C4-2B (cell line): ENCODE measurements around the gene MOB2.

Experiments used
- CTCF ChIP-seq: fragments of 450-650 bp; conservative IDR thresholded peaks from 2 replicates; pipeline ENCODE4 v1.5.1; 2017; ENCODE audit warnings: mild to moderate bottlenecking
- ZFX ChIP-seq: fragments of 450-650 bp; IDR thresholded peaks from 2 replicates; pipeline ENCODE4 v1.6.1; 2017

GRCh38 chr11:1534682-1535081 is 48.1 kb upstream of the MOB2 start:
- no peak for TF ChIP-seq CTCF
- no peak for TF ChIP-seq ZFX
